ENCODE data around the gene TMEM19.

The TMEM19 gene

DNA sequence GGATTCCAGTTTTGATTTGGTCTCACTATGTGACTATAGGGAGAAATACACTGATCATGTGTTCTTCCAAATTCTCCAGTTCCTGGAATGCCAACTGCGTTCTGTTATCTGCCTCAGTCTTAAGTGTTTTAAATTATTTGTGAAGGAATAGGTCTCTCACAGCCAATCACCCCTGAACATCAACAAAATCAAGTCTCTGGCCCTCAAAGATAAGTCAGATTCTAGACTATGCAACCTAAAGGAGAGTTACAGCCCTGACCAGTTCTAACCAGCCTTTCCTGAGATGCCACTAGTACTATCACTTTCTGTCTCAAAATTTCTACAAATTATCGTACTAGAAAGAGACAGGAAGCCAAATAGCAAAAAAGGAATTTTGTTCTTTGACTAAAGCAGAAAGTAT, 44.5 kb upstream of the TMEM19 start:
- no peak for TF ChIP-seq CTCF (IDR thresholded peaks at IDR 0.05)
- Histone ChIP-seq H3K36me3 (ENCODE audit: control insufficient read depth, insufficient read depth, low read length) (no peaks in the 10 kb centered on the region), H3K9ac (no peak overlapping the region)

DNA sequence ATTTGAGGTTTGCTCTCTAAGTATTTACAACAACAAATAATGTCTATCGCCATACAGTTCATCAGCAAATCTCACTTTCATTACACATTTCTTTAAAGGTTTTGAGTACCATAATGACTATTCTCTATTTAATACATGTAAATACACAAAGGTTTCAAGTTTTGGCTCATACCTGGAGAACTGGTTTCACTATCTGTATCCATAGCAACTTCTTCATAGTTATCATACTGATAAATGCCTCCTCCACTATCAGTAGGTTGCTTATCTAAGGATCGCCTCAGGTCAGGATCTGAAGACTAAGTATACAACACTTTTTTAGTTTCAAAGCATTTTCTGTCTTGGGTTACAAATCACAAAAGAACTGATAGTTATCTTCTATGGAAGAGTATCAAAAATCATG, 43.6 kb upstream of the TMEM19 start:
- H2AFZ ChIP-seq = no peak overlapping the region
- H3K4me1 ChIP-seq = no peaks in the 10 kb centered on the region
- H3K4me2 ChIP-seq (ENCODE audit: low read length) = no peak overlapping the region
- no peak overlapping the region for H3K27ac ChIP-seq
- H3K9ac ChIP-seq = no peak overlapping the region
- no peak overlapping the region for H3K4me3 ChIP-seq (ENCODE audit: low read depth, low read length)
- H3K27me3 ChIP-seq (ENCODE audit: control insufficient read depth, insufficient read depth, low read length) = no peaks in the 10 kb centered on the region
- no peak for TF ChIP-seq CTCF (IDR thresholded peaks at IDR 0.05)
- no peaks in the 10 kb centered on the region for H3K79me2 ChIP-seq
- no peaks in the 10 kb centered on the region for H3K36me3 ChIP-seq (ENCODE audit: control insufficient read depth, insufficient read depth, low read length)
- no peaks in the 10 kb centered on the region for H3K9me3 ChIP-seq (ENCODE audit: control insufficient read depth, low read length)

More for the DNA sequence above, 44.5 kb upstream of the TMEM19 start:
- Histone ChIP-seq H2AFZ (no peak overlapping the region), H3K79me2 (no peaks in the 10 kb centered on the region), H3K27ac (no peak overlapping the region), H3K27me3 (ENCODE audit: control insufficient read depth, insufficient read depth, low read length) (no peaks in the 10 kb centered on the region), H3K4me2 (ENCODE audit: low read length) (no peak overlapping the region), H3K4me3 (ENCODE audit: low read depth, low read length) (no peak overlapping the region), H3K4me1 (no peaks in the 10 kb centered on the region), H3K9me3 (ENCODE audit: control insufficient read depth, low read length) (no peaks in the 10 kb centered on the region)

- Histone ChIP-seq H3K4me1 (no peaks in the 10 kb centered on the region), H3K36me3 (ENCODE audit: control insufficient read depth, insufficient read depth, low read length) (no peaks in the 10 kb centered on the region), H3K4me3 (ENCODE audit: low read depth, low read length) (no peak overlapping the region), H2AFZ (no peak overlapping the region), H3K9me3 (ENCODE audit: control insufficient read depth, low read length) (no peaks in the 10 kb centered on the region), H3K27ac (no peak overlapping the region), H3K4me2 (ENCODE audit: low read length) (no peak overlapping the region), H3K27me3 (ENCODE audit: control insufficient read depth, insufficient read depth, low read length) (no peaks in the 10 kb centered on the region), H3K9ac (no peak overlapping the region), H3K79me2 (peaks cover 5% of the 10 kb centered on the region)
- no peak for TF ChIP-seq CTCF (IDR thresholded peaks at IDR 0.05)
Observed at GRCh38 chr12:71645268-71645667, 40.6 kb upstream of the TMEM19 start.

GRCh38 chr12:71646512-71646911, 39.4 kb upstream of the TMEM19 start:
- H2AFZ ChIP-seq = no peak overlapping the region
- H3K4me1 ChIP-seq = no peaks in the 10 kb centered on the region
- H3K4me2 ChIP-seq (ENCODE audit: low read length) = no peak overlapping the region
- TF ChIP-seq CTCF (IDR thresholded peaks at IDR 0.05) = no peak
- peaks cover 9% of the 10 kb centered on the region for H3K79me2 ChIP-seq
- H3K27ac ChIP-seq = no peak overlapping the region
- no peaks in the 10 kb centered on the region for H3K27me3 ChIP-seq (ENCODE audit: control insufficient read depth, insufficient read depth, low read length)
- no peak overlapping the region for H3K9ac ChIP-seq
- no peak overlapping the region for H3K4me3 ChIP-seq (ENCODE audit: low read depth, low read length)
- no peaks in the 10 kb centered on the region for H3K9me3 ChIP-seq (ENCODE audit: control insufficient read depth, low read length)
- H3K36me3 ChIP-seq (ENCODE audit: control insufficient read depth, insufficient read depth, low read length) = no peaks in the 10 kb centered on the region

- no peaks in the 10 kb centered on the region for H3K9me3 ChIP-seq (ENCODE audit: control insufficient read depth, low read length)
- no peak overlapping the region for H3K4me2 ChIP-seq (ENCODE audit: low read length)
- H3K36me3 ChIP-seq (ENCODE audit: control insufficient read depth, insufficient read depth, low read length) = no peaks in the 10 kb centered on the region
- H3K4me3 ChIP-seq (ENCODE audit: low read depth, low read length) = no peak overlapping the region
- no peaks in the 10 kb centered on the region for H3K27me3 ChIP-seq (ENCODE audit: control insufficient read depth, insufficient read depth, low read length)
- no peaks in the 10 kb centered on the region for H3K4me1 ChIP-seq
- TF ChIP-seq CTCF (IDR thresholded peaks at IDR 0.05) = no peak
- no peak overlapping the region for H3K9ac ChIP-seq
- H3K79me2 ChIP-seq = peaks cover 19% of the 10 kb centered on the region
- H2AFZ ChIP-seq = no peak overlapping the region
- H3K27ac ChIP-seq = no peak overlapping the region
Observed at GRCh38 chr12:71648537-71648936, 37.3 kb upstream of the TMEM19 start.

Measured in parathyroid adenoma (tissue), 2 donors.